Ureter (tissue), 1 donor: ENCODE data around the gene KIAA1191. TPM values are rescaled to one million over a fixed set of nuclear protein-coding genes. Genes with fewer than 3 reads are reported as not detected.
"Not testable (repeated sequence)": the region's sequence is repeated elsewhere in the genome, so short reads cannot be mapped to it uniquely, and the experiment has no call there.

Source experiments
- DNase-seq: peaks from one replicate; pipeline ENCODE4 v3.0.0-alpha.2; 2020; ENCODE audit warnings: low spot score
- total RNA-seq: library from RNA; stranded (reverse); gene quantifications from one replicate; pipeline ENCODE4 v1.2.4, GENCODE V29; 2023
- donor health status: DM: yes; HTN: yes; CAD: no.

Gene KIAA1191
- total RNA-seq, 1 donor from 2014 or later: 115 TPM

- DNase-seq: no peak
These were observed 43.8 kb downstream of the KIAA1191 start for GRCh38 chr5:176317534-176318374.

- not testable (repeated sequence) for DNase-seq
These were observed 56.2 kb downstream of the KIAA1191 start for GRCh38 chr5:176305356-176305755.

Other genes with a start within 250 kb of the KIAA1191 start
- 25.7 TPM for gene SIMC1, start 123.3 kb downstream of the KIAA1191 start, total RNA-seq
- 9.3 TPM for gene ARL10, start 3.7 kb upstream of the KIAA1191 start, total RNA-seq
- 26.6 TPM for gene NOP16, start 26.8 kb upstream of the KIAA1191 start, total RNA-seq
- gene HIGD2A, start 27.0 kb upstream of the KIAA1191 start, total RNA-seq: 145 TPM
- gene CLTB, start 54.8 kb upstream of the KIAA1191 start, total RNA-seq: 66.1 TPM
- 50.1 TPM for gene FAF2, start 86.6 kb upstream of the KIAA1191 start, total RNA-seq
- 71.5 TPM for gene RNF44, start 175.6 kb upstream of the KIAA1191 start, total RNA-seq
- not detected for gene CDHR2, start 187.6 kb upstream of the KIAA1191 start, total RNA-seq
- 0.13 TPM for gene GPRIN1, start 248.4 kb upstream of the KIAA1191 start, total RNA-seq